Neutrophil (primary cell): Measurements from ENCODE around the gene LIG1.
"Not testable (repeated sequence)": the region's sequence is repeated elsewhere in the genome, so short reads cannot be mapped to it uniquely, and the experiment has no call there.

Experiments used
- H3K27ac ChIP-seq: fragments of 200-600 bp; sonication (generic); 2 replicates; pipeline ENCODE4 v1.5.1; 2016; ENCODE audit warnings: mild to moderate bottlenecking, moderate library complexity
- H3K27me3 ChIP-seq: fragments of 200-600 bp; sonication (generic); 2 replicates; pipeline ENCODE4 v1.6.0; 2016; ENCODE audit warnings: mild to moderate bottlenecking
- H3K36me3 ChIP-seq: fragments of 200-600 bp; sonication (generic); 2 replicates; pipeline ENCODE4 v1.5.1; 2017
- H3K4me1 ChIP-seq, 2 experiments: fragments of 200-600 bp in 1 of 2; sonication (generic) in 1 of 2; 1 replicate in 1 of 2; 2 replicates in 1 of 2; pipeline versions ENCODE4 v1.5.1 to v1.6.1; 2013 to 2016; ENCODE audit warnings: low read depth in 1 of 2, low read length in 1 of 2, mild to moderate bottlenecking in 1 of 2, moderate library complexity in 1 of 2; ENCODE audit not compliant: control insufficient read depth in 1 of 2, insufficient read depth in 1 of 2
- H3K4me3 ChIP-seq, 2 experiments: fragments of 200-600 bp in 1 of 2; sonication (generic) in 1 of 2; 1 replicate in 1 of 2; 2 replicates in 1 of 2; pipeline ENCODE4 v1.5.1; 2013 to 2016; ENCODE audit warnings: low read depth in 1 of 2, low read length in 1 of 2, mild to moderate bottlenecking in 1 of 2, moderate library complexity in 1 of 2
- H3K9me3 ChIP-seq: fragments of 200-600 bp; sonication (generic); 2 replicates; pipeline ENCODE4 v1.5.1; 2016
- TF ChIP-seq, protein P1 (sequence below): fragments of 200-600 bp; sonication (generic); IDR thresholded peaks from 2 replicates; pipeline ENCODE4 v1.5.1; 2016; ENCODE audit warnings: antibody characterized with exemption

The LIG1 gene

DNA sequence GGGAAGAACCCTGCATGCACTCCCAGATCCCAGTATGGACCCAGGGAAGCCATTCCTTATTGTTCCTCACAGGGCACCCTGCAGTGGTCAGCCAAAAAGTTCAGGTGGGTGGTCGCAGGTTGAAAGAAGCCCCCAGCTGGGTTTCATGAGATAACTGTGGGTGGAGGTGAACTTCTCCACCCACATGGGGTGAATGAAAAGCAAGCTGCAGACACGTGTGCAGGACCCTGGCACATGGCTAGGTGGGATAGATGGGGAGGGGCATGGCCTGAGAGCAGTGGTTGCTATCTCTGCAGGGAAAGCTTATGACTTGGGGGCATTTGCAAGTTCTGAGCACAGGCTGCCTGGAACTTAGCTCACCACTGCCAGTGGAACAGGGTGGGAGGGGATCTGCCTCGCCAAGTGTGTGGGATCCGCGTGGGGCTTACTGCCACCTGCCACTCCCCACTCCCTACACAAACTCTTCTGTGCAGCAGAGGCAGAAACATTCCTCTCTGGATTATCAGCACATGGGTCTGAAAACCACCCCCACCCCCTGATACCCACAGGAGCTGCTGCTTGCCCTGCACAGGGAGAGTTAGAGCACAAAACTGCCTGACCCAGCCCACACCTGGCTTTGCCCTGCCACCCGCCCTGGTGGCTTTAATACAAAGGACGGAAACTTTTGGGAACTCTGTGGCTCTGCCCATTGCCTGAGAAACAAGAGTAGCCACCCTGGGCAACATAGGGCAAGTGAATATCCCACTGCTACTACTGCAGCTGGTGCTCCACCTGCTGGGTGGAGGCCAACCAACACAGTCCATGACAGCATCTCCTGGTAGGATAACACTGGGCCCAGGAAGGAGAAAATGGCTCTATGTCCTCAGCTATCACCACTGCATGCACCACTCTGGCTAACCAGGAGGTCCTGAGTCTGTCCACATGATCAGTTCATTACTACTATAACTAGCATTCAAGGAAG, 84.0 kb downstream of the LIG1 start:
- TF ChIP-seq, protein P1, sequence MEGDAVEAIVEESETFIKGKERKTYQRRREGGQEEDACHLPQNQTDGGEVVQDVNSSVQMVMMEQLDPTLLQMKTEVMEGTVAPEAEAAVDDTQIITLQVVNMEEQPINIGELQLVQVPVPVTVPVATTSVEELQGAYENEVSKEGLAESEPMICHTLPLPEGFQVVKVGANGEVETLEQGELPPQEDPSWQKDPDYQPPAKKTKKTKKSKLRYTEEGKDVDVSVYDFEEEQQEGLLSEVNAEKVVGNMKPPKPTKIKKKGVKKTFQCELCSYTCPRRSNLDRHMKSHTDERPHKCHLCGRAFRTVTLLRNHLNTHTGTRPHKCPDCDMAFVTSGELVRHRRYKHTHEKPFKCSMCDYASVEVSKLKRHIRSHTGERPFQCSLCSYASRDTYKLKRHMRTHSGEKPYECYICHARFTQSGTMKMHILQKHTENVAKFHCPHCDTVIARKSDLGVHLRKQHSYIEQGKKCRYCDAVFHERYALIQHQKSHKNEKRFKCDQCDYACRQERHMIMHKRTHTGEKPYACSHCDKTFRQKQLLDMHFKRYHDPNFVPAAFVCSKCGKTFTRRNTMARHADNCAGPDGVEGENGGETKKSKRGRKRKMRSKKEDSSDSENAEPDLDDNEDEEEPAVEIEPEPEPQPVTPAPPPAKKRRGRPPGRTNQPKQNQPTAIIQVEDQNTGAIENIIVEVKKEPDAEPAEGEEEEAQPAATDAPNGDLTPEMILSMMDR, result no peak
- no peaks in the 10 kb centered on the region for H3K4me1 ChIP-seq
- peaks cover 6% of the 10 kb centered on the region for H3K27me3 ChIP-seq
- no peak overlapping the region for H3K4me3 ChIP-seq
- no peaks in the 10 kb centered on the region for H3K9me3 ChIP-seq
- no peaks in the 10 kb centered on the region for H3K36me3 ChIP-seq
- H3K27ac ChIP-seq, result no peak overlapping the region

DNA sequence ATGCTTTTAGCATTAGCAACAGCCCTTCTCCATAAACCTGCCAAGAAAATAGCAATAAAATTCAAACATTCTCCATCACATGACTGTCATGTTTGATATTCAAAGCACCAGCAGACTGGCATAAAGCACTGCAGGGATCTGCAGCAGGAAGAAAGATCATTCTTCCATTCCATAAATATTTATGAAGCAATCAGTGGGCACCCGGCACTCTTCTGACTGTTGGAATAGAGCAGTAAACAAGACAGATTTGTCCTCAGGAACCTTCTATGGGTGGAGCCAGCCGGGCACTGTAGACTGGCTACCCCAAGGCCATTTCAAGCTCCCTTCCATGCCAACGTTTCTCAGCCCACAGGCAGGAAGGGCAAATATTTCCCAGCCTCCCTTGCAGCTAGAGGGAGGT, 85.1 kb downstream of the LIG1 start:
- Histone ChIP-seq H3K9me3 (no peaks in the 10 kb centered on the region), H3K4me1 (no peaks in the 10 kb centered on the region)
- TF ChIP-seq, protein P1, result no peak

DNA sequence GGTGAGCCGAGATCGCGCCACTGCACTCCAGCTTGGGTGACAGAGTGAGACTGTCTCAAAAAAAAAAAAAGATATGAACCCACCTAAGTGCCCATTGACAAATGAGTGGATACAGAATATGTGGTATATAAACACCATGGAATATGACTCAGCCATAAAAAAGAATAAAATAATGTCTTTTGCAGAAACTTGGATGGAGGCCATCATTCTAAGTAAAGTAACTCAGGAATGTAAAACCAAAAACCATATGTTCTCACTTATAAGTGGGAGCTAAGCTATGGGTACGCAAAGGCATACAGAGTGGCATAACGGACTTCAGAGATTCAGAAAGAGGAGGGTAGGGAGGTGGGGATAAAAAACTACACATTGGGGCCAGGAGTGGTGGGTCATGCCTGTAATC, 89.0 kb downstream of the LIG1 start:
- Histone ChIP-seq H3K27ac (no peak overlapping the region), H3K36me3 (no peaks in the 10 kb centered on the region), H3K9me3 (no peaks in the 10 kb centered on the region), H3K4me1 (no peaks in the 10 kb centered on the region), H3K27me3 (no peaks in the 10 kb centered on the region), H3K4me3 (no peak overlapping the region)
- TF ChIP-seq, protein P1, result no peak

More for the DNA sequence above, 85.1 kb downstream of the LIG1 start:
- no peaks in the 10 kb centered on the region for H3K36me3 ChIP-seq
- H3K27me3 ChIP-seq, result peaks cover under 1% of the 10 kb centered on the region
- H3K27ac ChIP-seq, result no peak overlapping the region
- no peak overlapping the region for H3K4me3 ChIP-seq

DNA sequence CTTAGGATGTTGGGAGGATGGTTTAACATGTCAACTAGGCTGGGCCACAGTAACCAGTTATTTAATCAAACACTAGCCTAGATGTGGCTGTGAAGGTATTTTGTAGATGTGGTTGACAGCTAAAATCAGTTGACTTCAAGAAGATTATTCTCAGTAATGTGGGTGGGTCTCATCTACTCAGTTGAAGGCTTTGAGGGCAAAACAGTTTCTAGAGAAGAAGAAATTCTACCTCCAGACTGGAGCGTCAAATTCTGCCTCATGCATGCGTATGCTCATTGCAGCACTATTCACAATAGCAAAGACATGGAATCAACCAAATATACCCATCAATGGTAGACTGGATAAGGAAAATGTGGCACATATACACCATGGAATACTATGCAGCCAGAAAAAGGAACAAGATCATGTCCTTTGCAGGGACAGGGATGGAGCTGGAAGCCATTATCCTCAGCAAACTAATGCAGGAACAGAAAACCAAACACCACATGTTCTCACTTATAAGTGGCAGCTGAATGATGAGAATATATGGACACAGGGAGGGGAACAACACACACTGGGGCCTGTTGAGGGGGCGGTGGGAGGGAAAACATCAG, 99.9 kb downstream of the LIG1 start:
- not testable (repeated sequence) for H3K27me3 ChIP-seq, H3K36me3 ChIP-seq, H3K9me3 ChIP-seq, H3K27ac ChIP-seq, H3K4me1 ChIP-seq, H3K4me3 ChIP-seq

DNA sequence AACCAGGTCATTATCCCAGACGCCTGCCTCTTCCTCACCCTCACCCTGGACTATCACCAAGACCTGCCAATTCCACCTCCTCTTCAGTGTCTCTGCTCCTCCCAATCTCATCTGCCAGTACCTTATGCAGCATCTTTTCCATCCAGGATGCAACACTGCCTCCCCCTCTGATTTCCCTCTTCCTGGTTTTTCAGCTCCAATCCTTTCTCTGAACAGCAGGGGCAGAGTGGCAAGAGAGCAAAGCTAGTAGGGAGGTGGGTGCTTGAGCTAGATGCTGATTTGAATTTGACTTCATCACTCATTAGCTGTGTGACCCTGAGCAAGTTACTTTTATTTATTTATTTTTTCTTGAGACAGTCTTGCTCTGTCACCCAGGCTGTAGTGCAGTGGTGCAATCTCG, 100.7 kb downstream of the LIG1 start:
- Histone ChIP-seq H3K36me3 (no peaks in the 10 kb centered on the region), H3K9me3 (no peaks in the 10 kb centered on the region), H3K27me3 (no peaks in the 10 kb centered on the region), H3K4me1 (no peaks in the 10 kb centered on the region), H3K27ac (no peak overlapping the region), H3K4me3 (no peak overlapping the region)
- TF ChIP-seq, protein P1, result no peak
